IPS-11a (cell line): ENCODE data around the gene IQUB.
"Not testable (repeated sequence)": the region's sequence is repeated elsewhere in the genome, so short reads cannot be mapped to it uniquely, and the experiment has no call there.

Experiments
- H3K4me3 ChIP-seq: one replicate; pipeline ENCODE4 v1.5.1; 2013; ENCODE audit warnings: low read depth, low read length, control low read depth

Gene IQUB

DNA sequence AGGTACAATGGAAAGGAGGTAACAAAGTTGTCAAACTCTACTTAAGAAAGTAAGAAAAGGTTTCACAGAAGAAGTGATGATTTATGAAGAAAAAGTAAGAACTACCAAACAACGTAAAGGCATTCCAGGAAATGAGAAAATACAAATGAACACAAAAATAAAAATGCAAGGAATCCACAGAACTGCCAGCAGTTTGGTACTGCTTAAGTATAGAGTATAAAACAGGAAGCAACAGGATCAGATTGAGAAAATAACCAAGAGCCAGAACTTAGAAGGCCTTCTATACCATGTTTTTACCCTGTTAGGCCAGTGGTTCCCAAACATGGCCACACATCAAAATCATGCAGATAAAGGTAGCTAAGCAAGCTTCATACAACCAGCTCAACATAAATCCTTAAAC, 14.0 kb upstream of the IQUB start:
- no peak overlapping the region for H3K4me3 ChIP-seq

DNA sequence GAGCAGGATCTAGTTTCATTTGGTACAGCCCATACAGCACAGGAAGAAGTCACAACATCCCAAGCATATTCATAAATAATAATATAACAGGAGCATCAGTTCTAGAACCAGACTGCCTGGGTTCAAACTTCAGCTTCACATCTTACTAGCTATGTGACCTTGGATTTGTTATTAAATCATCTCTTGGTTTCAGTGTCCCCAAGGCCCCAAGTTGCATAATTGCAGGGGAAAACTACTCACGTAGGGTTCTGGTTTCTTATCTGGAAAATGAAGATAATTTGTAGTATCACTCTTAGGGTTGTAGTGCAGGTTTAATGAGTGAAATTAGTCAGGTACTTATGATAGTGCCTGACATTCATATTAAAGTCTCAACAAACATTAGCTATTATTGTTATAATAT, 5.5 kb upstream of the IQUB start:
- no peak overlapping the region for H3K4me3 ChIP-seq

DNA sequence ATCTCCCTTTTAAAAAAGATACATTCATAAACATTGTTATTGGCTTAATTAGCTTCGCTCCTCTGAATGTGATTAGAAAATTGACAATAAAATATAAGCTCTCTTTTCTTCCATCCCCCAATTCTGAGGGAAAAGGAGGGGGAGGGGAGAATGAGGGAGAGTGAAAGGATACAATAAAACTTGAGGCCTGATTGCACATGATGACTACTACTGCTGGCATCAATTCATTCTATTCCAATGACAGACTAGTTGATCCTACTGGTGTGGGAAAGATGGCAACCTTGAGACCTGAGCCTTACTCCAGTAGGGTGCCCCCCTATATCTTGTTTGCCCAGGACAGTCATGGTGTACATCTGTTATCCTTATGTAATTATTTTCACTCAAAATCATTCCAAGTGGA, 4.5 kb upstream of the IQUB start:
- H3K4me3 ChIP-seq: no peak overlapping the region

DNA sequence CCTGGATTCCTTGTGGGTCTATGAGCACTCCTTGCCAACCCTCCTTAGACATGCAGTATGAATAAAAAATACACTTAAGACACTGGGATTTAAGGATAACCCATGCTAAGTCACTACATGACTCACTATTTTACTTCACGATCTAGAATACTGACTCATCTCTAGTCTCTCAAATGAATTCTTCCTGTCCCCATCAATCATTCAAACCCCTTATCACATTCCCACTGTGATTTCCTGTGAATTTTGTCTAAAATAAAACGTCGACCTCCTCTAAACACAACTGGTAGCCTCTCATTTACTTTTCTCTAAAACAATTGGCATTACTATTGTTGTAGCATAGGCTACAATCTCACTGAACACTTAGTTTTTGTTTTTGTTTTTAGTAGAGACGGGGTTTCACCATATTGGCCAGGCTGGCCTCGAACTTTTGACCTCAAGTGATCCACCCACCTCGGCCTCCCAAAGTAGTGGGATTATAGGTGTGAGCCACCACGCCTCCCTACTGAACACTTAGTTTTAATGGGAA, 3.9 kb upstream of the IQUB start:
- no peak overlapping the region for H3K4me3 ChIP-seq

DNA sequence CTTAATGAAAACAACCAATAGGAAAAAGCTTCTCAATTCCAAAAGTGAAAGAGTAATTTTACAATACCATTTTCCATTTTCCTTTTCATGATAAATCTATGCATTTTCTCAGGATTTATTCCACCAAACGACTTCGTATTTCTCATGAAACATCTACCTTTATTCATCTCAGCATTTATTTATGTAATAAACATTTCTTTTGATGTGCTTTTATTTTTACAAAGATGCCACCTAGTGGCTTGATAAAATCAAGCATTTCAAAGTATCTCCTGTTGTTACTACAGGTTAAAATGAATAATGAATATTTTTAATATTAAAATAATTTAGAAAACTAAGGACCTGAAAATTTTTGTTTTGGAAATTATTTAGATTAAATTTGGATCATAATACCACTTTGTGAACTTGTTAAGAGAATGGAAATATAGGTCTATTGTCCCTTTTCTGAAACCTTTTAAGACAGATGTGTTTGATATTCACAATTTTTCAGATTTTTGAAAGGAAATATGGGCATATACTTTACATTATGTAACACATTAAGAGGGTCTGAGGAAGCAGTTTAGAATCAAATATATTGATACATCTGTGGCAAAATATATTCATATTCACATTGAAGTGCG, 2.7 kb upstream of the IQUB start:
- H3K4me3 ChIP-seq: no peak overlapping the region

DNA sequence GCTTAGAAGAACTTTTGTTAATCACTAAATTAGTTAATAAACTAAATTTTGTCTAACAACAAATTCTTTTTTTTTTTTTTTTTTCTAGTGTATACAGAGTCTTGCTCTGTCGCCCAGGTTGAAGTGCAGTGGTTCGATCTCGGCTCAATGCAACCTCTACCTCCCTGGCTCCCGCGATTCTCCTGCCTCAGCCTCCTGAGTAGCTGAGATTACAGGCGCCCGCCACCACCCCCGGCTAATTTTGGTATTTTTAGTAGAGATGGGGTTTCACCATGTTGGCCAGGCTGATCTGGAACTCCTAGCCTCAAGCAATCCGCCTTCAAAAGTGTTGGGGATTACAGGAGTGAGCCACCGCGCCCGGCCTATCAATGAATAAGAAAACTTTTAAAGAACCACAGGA, 1.1 kb upstream of the IQUB start:
- H3K4me3 ChIP-seq: no peak overlapping the region

DNA sequence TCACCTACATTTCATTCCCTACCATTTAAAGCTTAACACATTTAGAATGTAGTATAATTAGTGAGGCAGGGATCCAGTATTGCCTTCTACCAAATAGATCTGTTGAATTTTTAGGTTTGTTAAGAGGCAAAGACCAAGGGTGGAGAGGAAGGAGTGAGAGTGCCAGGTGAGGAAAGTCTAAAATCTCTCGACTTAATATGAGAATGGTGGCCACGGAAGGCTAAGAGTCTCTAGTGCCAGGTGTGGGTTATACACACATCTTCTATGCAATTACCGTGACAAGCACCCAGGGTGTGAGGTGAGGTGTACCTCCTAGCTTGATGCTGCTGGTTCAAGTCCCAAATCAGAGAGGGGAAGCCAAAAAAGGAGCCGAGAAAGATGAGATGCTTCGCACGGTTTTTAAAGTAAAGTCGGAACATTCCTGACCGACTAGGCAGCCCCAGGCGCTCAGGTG, 439 bp downstream of the IQUB start:
- H3K4me3 ChIP-seq: peak overlapping the region; percentile 59

DNA sequence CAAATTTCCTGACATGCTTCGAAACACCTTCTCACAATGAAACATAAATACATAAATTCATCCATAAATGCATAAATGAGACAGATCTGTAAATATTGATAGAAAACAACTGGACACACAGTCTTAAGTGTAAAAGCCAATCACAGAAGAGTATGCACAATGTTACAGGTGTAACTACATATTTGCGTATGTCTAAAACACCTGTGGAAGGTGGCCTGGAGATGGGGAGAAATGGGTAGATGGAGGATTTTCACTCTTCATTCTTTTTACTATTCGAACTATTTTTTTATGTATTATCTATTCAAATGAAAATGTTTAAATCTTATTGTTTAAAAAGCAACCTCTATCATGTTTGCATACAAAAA, 860 bp downstream of the IQUB start:
- H3K4me3 ChIP-seq: no peak overlapping the region

DNA sequence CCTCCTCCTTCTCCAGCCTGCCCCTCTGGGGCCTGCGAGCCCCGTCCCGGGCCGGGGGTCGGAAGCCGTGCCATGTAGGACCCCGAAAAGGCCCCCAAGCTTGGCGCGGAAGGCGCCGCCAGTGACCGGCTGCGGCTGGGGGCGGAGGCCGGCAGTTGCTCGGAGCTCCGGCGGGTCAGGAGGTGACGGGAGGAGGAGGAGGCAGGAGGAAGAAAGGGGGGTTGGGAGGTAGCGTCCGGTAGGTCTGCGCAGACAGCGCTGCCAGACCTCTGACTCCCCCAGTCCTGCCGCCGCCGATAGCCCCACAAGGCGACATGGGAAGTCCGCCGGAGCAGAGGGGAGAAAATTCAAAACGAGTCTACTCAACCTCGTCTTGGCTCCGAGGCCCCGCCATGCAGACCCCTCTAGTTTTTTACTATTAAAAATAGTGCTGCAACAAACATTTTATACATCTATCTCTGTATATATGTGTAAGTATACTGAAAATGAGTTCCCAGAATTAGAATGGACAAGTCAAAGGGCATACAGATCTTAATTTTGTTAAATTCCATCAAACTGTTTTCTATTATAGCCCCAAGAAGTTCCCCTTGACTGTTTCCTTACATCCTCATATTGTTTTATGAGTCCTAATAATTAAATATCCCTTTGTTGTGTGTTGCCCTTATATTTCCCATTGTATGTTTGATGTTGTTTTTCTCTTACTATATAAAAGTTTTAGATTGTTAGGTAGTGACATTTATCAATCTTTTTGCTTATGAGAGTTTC, 1.4 kb downstream of the IQUB start:
- H3K4me3 ChIP-seq: peak overlapping the region; percentile 14

DNA sequence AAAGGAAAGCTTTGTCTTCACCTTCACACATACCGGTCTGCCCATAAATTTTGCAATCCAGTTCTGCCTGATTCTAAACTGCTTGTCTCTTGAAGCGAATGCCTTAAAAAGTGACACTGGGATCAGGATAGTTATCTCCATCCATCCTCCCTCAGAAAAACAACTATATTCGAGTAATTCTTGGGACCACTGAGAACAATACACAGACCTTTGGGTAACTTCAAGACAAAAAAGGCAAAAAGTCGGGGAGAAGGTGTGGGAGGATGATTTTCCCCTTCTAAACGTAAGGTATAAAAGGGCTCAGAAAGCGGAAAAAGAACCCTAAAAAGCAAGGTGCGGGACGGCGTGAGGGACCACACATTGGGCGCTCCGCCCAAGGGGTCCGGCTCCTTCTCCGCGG, 2.1 kb downstream of the IQUB start:
- peak overlapping the region; percentile 24 for H3K4me3 ChIP-seq

DNA sequence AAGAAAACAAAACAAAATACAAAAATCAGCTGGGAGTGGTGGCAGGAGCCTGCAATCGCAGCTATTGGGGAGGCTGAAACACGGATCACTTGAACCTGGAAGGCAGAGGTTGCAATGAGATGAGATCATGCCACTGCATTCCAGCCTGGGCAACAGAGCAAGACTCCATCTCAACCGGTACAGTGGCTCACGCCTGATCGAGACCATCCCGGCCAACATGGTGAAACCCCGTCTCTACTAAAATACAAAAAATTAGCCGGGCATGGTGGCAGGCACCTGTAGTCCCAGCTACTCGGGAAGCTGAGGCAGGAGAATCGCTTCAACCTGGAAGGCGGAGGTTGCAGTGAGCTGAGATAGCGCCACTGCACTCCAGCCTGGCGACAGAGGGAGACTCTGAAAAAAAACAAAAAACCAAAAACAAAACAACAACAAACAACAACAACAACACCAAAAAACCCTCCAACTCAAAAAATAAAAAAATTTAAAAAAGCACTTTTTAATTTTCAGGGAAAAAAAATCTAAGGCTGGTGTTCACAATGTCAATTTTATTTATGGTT, 4.3 kb downstream of the IQUB start:
- not testable (repeated sequence) for H3K4me3 ChIP-seq

DNA sequence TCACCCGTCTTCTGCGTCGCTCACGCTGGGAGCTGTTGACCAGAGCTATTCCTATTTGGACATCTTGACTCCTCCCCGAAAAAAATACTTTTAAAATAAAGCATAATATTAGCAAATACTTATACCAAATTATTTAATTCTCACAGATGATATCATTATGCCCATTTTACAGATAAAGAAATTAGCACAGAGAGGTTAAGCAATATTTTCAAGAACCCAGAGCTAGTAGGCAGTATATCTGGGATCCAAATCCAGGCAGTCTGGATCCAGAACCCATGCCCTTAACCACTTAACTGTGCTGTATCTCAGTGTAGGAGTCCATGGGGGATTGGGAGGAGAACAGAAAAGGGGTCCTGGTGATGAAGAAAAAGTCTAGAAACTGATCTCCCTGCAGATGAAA, 6.1 kb downstream of the IQUB start:
- no peak overlapping the region for H3K4me3 ChIP-seq

DNA sequence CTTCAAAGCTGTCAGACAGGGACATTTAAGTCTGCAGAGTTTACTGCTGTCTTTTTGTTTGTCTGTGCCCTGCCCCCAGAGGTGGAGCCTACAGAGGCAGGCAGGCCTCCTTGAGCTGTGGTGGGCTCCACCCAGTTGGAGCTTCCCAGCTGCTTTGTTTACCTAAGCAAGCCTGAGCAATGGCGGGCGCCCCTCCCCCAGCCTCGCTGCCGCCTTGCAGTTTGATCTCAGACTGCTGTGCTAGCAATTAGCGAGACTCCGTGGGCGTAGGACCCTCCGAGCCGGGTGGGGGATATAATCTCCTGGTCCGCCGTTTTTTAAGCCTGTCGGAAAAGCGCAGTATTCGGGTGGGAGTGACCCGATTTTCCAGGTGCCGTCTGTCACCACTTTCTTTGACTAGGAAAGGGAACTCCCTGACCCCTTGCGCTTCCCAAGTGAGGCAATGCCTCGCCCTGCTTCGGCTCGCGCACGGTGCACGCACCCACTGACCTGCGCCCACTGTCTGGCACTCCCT, 6.6 kb downstream of the IQUB start:
- peak overlapping the region; percentile 13 for H3K4me3 ChIP-seq

DNA sequence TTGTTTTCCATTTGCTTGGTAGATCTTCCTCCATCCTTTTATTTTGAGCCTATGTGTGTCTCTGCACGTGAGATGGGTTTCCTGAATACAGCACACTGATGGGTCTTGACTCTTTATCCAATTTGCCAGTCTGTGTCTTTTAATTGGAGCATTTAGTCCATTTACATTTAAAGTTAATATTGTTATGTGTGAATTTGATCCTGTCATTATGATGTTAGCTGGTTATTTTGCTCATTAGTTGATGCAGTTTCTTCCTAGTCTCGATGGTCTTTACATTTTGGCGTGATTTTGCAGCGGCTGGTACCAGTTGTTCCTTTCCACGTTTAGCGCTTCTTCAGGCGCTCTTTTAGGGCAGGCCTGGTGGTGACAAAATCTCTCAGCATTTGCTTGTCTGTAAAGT, 7.9 kb downstream of the IQUB start:
- not testable (repeated sequence) for H3K4me3 ChIP-seq

DNA sequence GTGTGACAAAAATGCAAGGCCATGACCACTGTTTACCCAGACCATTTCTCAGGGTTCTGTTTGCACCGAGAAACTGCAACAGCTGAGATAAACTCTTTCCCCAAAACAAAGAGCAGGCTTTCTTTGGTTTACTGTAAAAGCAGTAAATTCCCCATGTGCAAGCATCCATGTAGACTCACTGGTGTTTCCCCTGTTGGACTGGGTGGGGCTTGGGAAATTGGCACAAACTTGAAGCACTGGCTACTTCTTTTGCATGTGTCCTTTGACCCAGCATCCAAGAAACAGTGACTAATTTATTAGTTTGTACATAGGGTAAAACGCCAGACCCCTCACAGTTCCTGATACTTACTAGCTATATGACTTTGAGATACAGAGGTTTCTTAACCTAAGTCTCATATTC, 12.3 kb downstream of the IQUB start:
- no peak overlapping the region for H3K4me3 ChIP-seq

DNA sequence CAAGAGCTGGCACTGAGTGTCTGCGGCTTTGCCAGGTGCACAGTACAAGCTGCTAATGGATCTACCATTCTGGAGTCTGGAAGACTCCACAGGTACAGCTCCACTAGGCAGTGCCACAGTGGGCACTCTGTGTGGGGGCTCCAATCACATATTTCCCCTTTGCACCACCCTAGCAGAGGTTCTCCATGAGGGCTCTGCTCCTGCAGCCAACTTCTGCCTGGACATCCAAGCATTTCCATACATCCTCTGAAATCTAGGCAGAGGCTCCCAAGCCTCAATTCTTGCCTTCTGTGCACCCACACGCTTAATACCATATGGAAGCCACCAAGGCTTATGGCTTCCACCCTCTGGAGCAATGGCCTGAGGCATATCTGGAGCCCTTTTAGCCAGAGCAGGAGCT, 29.2 kb downstream of the IQUB start:
- H3K4me3 ChIP-seq: no peak overlapping the region

DNA sequence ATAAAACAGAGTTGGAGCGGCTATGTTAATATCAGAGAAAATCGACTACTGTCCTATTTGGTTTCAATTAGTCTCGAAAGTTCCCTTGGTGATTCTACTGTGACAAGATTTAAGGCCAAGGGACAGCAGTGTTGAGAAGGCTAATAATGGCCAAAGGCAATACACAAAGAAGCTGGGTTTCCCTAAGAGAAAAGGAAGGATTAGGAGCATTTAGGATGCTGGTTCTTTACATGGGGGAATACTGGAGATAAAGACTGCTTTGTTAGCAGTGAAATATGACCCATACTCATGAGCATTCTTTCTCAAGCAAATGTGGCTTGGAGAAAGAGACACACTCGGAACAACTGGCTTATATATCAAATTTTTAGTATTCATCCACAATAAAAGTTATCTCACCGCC, 32.2 kb downstream of the IQUB start:
- no peak overlapping the region for H3K4me3 ChIP-seq

DNA sequence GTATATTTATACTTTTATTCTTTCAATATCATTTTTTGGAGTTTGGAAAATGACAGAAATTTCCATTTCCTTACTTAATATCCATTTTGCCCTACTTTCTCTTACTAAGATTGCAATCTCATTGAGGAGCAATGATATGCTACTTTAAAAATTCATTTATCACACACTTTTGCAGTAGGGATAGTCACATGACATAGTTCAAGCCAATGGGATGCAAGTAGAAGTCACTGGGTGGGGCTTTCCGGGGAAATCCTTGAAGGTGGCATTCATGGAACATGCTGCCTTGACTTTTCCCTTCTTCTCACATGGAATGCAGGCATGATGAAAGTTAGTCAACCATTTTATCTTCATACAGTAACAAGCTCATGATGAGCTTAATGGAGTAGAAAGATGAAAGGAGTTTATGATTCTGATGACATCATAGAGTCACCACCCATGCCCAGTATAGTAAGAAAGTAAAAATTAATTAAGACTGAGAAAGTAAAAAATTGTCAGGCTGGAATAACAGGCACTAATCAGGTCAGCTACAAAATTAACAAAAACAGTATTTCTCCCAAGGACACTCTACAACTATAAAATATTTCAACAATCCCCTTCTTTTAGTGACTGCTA, 33.4 kb downstream of the IQUB start:
- no peak overlapping the region for H3K4me3 ChIP-seq

DNA sequence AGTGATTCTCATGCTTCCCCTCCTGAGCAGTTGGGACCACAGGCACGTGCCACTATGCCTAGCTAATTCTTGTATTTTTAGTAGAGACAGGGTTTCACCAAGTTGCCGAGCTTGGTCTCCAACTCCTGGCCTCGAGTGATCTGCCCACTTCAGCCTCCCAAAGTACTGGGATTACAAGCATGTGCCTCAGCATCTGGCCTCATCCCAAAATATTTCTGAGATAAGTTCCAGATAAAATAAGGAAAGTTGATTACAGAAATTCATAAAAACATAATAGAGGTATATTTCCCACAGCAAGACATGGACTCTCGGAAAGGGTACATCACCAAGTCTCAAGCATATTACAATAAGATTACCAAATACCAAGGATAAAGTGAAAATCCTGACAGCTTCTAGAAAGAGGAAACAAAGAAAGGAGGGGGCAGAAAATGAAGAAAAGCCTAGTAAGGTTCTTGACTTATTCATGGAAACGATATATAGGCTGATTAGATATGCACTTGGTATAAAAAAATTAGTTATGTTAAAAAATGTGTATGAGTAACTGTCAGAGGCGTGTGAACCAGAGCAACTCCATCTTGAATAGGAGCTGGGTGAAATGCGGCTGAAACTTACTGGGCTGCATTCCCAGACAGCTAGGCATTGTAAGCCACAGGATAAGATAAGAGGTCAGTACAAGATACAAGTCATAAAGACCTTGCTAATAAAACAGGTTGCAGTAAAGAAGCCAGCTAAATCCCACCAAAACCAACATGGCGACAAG, 35.0 kb downstream of the IQUB start:
- no peak overlapping the region for H3K4me3 ChIP-seq

DNA sequence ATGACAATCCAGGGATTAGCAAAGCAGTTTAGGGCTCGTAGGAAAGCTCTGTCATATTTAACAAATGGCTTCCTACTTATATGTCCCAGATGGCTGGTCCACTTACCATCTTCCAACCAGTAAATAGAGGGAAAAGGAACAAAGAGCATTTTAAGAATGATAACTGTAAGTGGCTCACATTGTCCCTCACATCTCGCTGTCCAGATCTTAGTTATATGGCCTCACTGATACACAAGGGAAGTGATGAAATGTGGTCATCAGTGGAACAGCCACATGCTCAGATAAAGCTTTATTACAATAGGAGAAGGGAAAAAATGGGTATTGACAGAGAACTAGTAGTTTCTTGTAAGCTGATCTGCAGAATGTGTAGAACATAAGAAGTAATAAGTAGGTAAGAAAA, 35.8 kb downstream of the IQUB start:
- H3K4me3 ChIP-seq: no peak overlapping the region

DNA sequence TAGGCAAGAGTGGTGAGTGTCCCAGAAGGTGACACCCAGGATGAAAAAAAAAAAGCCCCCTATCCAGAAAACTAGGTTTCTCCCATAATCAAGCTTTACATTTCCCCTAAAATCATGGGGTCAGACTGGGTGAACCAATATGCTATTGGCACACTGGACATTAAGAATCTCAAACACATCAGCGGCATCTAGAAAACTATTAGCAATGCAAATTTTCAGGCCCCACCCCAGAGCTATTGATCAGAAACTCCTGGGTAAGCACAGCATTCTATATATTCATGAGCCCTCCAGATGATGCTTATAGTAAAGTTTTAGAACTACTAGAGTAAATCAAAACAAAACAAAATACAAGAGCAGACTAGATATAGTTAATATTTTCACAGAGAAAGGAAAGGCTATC, 36.4 kb downstream of the IQUB start:
- H3K4me3 ChIP-seq: no peak overlapping the region
